A549 (cell line): ENCODE measurements around the gene GBGT1.

Experiments used
- ATOH8 ChIP-seq: fragments of 250-450 bp; sonication (Bioruptor Pico); IDR thresholded peaks from 2 replicates; pipeline ENCODE4 v1.5.0; 2020; ENCODE audit warnings: low read depth, mild to moderate bottlenecking, moderate library complexity
- CHD2 ChIP-seq: fragments of 150-350 bp; IDR thresholded peaks from 2 replicates; pipeline ENCODE4 v1.6.1; 2014; ENCODE audit warnings: low read length; ENCODE audit not compliant: partially characterized antibody
- HMGXB4 ChIP-seq: fragments of 250-450 bp; sonication (Bioruptor Pico); IDR thresholded peaks from 2 replicates; pipeline ENCODE4 v1.5.0; 2021; ENCODE audit warnings: mild to moderate bottlenecking, moderate library complexity, borderline replicate concordance
- PBX3 ChIP-seq: IDR thresholded peaks from 2 replicates; pipeline ENCODE4 v1.6.1; 2012
- POLR2A ChIP-seq: IDR thresholded peaks from 2 replicates; pipeline ENCODE4 v1.6.1; 2012; ENCODE audit warnings: mild to moderate bottlenecking, low read length
- POLR2AphosphoS2 ChIP-seq: conservative IDR thresholded peaks from 2 replicates; pipeline ENCODE4 v1.6.1; 2012; ENCODE audit warnings: low read length, improper control_type of control experiment, inconsistent platforms
- RFX5 ChIP-seq: fragments of 450-650 bp; IDR thresholded peaks from 2 replicates; pipeline ENCODE4 v1.7.1; 2014; ENCODE audit warnings: antibody characterized with exemption, mild to moderate bottlenecking, moderate library complexity
- ZFP36 ChIP-seq: fragments of 450-650 bp; IDR thresholded peaks from 2 replicates; pipeline ENCODE4 v1.6.1; 2014; ENCODE audit warnings: borderline replicate concordance; ENCODE audit not compliant: partially characterized antibody
- TF ChIP-seq, protein P1 (sequence below): fragments of >200 bp; sonication (Bioruptor Twin); formaldehyde crosslinking; IDR thresholded peaks from 3 replicates; pipeline ENCODE4 v1.5.1; 2016
- TF ChIP-seq, protein P2 (sequence below): fragments of 200-600 bp; sonication (generic); IDR thresholded peaks from 2 replicates; pipeline ENCODE4 v1.6.1; 2016; ENCODE audit warnings: antibody characterized with exemption, mild to moderate bottlenecking, moderate library complexity
- TF ChIP-seq, protein P3 (sequence below): IDR thresholded peaks from 2 replicates; pipeline ENCODE4 v1.6.1; 2012

DNA sequence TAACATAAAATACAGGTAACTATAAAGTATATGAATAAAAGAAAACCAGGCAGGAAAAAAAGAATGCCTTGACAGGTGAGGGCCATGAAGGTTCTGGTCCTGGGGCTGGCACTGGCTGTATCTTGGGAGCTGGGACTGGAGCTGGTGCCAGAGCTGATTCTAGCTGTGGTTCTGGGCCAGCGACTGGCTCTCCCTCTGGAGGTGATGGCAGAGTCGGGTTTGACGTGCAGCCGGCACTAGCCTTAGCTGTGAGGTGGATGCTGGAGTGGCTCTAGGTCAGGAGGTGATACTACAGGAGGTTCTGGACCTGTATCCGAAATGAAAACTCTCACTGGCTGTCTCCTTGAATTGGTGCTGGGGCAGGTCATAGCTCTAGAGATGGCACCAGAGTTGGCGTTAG is 23.0 kb upstream of the GBGT1 start:
- TF ChIP-seq, protein P1, sequence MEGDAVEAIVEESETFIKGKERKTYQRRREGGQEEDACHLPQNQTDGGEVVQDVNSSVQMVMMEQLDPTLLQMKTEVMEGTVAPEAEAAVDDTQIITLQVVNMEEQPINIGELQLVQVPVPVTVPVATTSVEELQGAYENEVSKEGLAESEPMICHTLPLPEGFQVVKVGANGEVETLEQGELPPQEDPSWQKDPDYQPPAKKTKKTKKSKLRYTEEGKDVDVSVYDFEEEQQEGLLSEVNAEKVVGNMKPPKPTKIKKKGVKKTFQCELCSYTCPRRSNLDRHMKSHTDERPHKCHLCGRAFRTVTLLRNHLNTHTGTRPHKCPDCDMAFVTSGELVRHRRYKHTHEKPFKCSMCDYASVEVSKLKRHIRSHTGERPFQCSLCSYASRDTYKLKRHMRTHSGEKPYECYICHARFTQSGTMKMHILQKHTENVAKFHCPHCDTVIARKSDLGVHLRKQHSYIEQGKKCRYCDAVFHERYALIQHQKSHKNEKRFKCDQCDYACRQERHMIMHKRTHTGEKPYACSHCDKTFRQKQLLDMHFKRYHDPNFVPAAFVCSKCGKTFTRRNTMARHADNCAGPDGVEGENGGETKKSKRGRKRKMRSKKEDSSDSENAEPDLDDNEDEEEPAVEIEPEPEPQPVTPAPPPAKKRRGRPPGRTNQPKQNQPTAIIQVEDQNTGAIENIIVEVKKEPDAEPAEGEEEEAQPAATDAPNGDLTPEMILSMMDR = no peak
- TF ChIP-seq POLR2A = no peak
- no peak for TF ChIP-seq HMGXB4 (CRISPR knock-in tag)
- TF ChIP-seq ZFP36 = no peak
- no peak for TF ChIP-seq POLR2AphosphoS2
- no peak for TF ChIP-seq CHD2
- no peak for TF ChIP-seq RFX5
- no peak for TF ChIP-seq ATOH8 (CRISPR knock-in tag)
- TF ChIP-seq, protein P2, sequence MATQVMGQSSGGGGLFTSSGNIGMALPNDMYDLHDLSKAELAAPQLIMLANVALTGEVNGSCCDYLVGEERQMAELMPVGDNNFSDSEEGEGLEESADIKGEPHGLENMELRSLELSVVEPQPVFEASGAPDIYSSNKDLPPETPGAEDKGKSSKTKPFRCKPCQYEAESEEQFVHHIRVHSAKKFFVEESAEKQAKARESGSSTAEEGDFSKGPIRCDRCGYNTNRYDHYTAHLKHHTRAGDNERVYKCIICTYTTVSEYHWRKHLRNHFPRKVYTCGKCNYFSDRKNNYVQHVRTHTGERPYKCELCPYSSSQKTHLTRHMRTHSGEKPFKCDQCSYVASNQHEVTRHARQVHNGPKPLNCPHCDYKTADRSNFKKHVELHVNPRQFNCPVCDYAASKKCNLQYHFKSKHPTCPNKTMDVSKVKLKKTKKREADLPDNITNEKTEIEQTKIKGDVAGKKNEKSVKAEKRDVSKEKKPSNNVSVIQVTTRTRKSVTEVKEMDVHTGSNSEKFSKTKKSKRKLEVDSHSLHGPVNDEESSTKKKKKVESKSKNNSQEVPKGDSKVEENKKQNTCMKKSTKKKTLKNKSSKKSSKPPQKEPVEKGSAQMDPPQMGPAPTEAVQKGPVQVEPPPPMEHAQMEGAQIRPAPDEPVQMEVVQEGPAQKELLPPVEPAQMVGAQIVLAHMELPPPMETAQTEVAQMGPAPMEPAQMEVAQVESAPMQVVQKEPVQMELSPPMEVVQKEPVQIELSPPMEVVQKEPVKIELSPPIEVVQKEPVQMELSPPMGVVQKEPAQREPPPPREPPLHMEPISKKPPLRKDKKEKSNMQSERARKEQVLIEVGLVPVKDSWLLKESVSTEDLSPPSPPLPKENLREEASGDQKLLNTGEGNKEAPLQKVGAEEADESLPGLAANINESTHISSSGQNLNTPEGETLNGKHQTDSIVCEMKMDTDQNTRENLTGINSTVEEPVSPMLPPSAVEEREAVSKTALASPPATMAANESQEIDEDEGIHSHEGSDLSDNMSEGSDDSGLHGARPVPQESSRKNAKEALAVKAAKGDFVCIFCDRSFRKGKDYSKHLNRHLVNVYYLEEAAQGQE = no peak
- TF ChIP-seq, protein P3, sequence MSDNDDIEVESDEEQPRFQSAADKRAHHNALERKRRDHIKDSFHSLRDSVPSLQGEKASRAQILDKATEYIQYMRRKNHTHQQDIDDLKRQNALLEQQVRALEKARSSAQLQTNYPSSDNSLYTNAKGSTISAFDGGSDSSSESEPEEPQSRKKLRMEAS = no peak
- TF ChIP-seq PBX3 = no peak
